ENCODE results near the gene PCDH15.

Gene PCDH15

DNA sequence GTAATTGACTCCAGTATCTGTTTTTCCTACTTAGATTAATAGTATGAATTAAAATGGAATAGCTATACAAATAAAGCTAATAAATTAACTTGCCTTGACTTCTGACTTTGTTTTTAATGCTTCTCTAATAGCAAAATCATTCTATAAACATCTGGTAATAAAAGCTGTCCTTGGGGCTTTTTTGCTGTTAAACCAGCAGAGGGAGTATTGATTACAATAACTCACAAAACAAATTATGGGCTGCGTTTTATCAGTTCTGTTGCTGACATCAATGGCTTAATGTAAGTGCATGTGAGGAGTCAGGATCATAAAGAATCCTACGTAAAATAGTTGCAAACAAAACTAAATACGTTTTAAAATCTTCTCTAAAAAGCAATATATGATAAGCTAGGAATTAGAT, 667.8 kb downstream of the PCDH15 start:
- DNase-seq (ENCODE audit: low read depth): no peak
- TF ChIP-seq, protein P1, sequence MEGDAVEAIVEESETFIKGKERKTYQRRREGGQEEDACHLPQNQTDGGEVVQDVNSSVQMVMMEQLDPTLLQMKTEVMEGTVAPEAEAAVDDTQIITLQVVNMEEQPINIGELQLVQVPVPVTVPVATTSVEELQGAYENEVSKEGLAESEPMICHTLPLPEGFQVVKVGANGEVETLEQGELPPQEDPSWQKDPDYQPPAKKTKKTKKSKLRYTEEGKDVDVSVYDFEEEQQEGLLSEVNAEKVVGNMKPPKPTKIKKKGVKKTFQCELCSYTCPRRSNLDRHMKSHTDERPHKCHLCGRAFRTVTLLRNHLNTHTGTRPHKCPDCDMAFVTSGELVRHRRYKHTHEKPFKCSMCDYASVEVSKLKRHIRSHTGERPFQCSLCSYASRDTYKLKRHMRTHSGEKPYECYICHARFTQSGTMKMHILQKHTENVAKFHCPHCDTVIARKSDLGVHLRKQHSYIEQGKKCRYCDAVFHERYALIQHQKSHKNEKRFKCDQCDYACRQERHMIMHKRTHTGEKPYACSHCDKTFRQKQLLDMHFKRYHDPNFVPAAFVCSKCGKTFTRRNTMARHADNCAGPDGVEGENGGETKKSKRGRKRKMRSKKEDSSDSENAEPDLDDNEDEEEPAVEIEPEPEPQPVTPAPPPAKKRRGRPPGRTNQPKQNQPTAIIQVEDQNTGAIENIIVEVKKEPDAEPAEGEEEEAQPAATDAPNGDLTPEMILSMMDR (conservative IDR thresholded peaks at IDR 0.05; ENCODE audit: low read length): no peak
- H3K4me3 ChIP-seq (ENCODE audit: low read length): no peak overlapping the region

DNA sequence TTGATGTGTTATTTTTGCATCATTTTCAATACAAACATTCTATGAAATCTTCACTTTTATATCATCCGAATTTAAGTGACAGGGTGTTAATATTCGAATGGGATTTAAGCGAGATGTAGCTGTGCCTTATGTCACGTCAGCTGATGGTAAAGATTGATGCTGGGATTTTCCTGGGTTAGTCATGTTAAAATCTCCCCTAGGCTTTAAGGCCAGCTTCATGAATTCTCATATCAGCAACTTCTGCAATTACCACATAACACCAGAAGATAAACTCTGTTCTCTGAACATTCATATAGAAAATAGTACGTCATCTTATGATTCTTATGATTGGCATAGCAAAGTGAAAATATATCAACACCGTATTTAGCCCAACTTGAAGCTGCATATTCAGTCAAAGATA, 669.2 kb downstream of the PCDH15 start:
- H3K4me3 ChIP-seq (ENCODE audit: low read length): no peak overlapping the region
- DNase-seq (ENCODE audit: low read depth): no peak
- TF ChIP-seq, protein P1 (conservative IDR thresholded peaks at IDR 0.05; ENCODE audit: low read length): no peak

DNA sequence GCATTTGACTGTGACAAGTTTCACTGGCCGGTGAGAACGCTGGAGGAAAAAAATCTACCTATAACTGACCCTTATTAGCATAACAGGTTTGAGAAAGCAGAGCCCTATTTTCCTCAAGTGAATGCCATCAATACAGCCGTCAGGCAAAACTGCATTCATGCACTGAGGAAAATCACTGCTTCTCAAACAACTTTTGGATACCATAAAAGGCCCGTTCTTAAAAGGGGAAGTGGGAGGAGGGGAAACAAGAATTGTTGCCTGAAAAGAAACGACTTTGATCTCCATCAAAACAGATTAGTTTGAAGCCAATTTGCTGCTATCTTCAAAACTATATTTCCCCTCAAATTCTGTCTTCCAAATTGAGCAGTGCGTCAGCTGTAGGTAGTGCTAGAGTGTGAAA, 670.6 kb downstream of the PCDH15 start:
- TF ChIP-seq, protein P1 (conservative IDR thresholded peaks at IDR 0.05; ENCODE audit: low read length): no peak
- no peak for DNase-seq (ENCODE audit: low read depth)
- H3K4me3 ChIP-seq (ENCODE audit: low read length): no peak overlapping the region

DNA sequence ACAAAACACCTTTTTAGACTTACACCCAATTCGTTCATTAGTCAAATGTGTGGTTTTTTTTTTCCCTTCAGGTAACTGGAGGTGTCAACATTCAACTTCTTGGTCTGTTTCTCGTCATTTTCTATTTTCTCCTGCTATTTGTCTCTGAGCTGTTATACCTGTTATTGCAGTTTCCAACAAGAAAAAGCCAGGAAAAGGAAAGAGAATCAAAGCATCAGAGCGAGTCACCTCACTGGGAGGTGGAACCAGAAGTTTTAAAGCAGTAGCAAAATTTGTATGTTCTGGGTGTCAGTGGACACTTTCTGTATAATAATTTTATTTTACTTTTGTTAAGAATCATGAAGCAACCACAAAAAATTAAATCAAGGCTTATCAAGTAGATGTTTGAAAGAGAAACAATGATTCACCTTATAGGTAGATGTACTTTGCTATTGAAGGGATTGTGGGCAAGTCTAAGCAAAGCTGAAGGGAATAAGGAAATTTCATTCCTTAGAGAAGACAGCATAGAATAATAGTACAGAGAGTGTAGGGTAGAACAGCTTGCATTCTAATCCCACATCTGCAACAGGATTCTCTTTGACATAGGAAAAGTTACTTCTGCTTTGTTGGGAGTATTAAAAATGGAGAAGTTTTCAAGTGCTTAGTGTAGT, 675.8 kb downstream of the PCDH15 start:
- TF ChIP-seq, protein P1 (conservative IDR thresholded peaks at IDR 0.05; ENCODE audit: low read length): no peak
- H3K4me3 ChIP-seq (ENCODE audit: low read length): no peak overlapping the region
- DNase-seq (ENCODE audit: low read depth): no peak

DNA sequence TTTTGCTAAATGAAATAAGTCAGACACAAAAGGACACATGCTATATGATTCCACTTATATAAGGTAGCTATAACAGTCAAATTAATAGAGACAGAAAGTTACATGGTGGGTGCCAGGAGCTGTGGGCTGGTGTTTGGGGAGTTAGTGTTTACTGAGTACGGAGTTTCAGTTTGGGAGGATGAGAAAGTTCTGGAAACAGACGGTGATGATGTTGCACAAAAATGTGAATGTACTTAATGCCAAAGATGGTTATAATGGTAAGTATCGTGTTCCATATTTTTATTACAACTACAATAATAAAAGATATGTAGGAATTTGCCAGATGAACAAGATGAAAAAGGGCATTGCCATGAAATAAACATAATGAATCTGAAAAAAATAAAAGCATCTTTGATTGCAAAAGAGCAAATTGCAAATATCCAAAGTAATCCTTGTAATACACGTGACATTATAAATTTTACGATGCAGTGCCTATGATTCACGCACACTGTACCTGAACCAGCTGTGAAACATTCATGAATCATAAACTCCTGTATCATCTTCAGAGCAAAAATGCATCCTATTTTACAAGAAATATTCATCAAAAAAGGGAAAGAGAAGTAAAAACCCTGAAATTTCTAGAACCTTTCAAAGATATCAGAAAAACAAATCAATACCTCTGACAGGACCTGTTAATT, 676.7 kb downstream of the PCDH15 start:
- TF ChIP-seq, protein P1 (conservative IDR thresholded peaks at IDR 0.05; ENCODE audit: low read length): no peak
- DNase-seq (ENCODE audit: low read depth): no peak
- no peak overlapping the region for H3K4me3 ChIP-seq (ENCODE audit: low read length)

DNA sequence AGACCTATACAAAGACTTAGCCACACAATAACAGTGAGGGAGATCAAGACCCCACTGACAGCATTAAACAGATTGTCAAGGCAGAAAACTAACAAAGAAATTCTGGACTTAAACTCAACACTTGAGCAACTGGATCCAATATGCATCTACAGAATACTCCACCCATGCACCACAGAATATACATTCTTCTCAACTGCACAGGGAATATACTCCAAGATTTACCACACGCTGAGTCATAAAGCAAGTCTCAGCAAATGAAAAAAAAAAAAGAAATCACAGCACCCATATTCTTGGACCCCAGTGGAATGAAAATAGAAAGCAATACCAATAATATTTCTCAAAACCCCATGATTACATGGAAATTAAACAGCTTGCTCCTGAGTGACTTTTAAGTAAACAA, 680.2 kb downstream of the PCDH15 start:
- DNase-seq (ENCODE audit: low read depth): no peak
- no peak overlapping the region for H3K4me3 ChIP-seq (ENCODE audit: low read length)
- TF ChIP-seq, protein P1 (conservative IDR thresholded peaks at IDR 0.05; ENCODE audit: low read length): no peak

DNA sequence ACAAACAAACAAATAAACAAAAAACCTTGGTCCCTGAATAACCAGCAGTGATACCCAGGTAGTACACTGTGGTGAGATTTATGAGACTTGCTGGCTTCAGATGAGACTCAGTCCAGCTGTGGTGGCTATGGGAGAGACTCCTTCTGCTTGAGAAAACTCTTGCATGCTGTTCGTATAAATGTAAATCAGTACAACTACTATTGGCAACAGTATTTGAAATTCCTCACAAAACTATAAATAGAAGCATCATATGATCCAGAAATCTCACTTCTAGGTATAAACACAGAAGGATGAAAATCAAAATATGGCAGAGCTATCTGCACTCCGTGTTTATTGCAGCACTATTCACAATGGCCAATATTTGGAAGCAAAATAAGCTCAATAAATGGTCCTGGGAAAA, 692.1 kb downstream of the PCDH15 start:
- H3K4me3 ChIP-seq (ENCODE audit: low read length): no peak overlapping the region
- no peak for DNase-seq (ENCODE audit: low read depth)
- TF ChIP-seq, protein P1 (conservative IDR thresholded peaks at IDR 0.05; ENCODE audit: low read length): no peak

Measured in AG10803 (cell line).